Heart left ventricle (tissue), 13 donors: ENCODE results near the gene SPI1.

ENCODE experiments used
- CTCF ChIP-seq, 12 donors: fragments of 200-600 bp; sonication (generic) in 4 of 12; IDR thresholded peaks; one replicate each; pipeline versions ENCODE4 v1.5.0 to v1.8.0; 2018 to 2022; ENCODE audit warnings: antibody characterized with exemption in 12 of 12, mild to moderate bottlenecking in 5 of 12
- POLR2A ChIP-seq, 2 donors: fragments of 450-650 bp; IDR thresholded peaks; one replicate each; pipeline ENCODE4 v1.6.1; 2017; ENCODE audit warnings: antibody characterized with exemption in 2 of 2, mild to moderate bottlenecking in 2 of 2, moderate library complexity in 2 of 2
- donor health status: ischemic (EF 13 %, LVEDD 7.1; RV severe dilation, severe dysfunction).
- donor health status: DM: no; HTN: yes; CAD: no.
- donor health status: DM: no; HTN: no; CAD: no.
- donor health status: ischemic (EF 25% LVEDD 6.9; RV normal size, moderate dysfunction).
- donor health status: ischemic (EF 25% LVEDD 5.7; RV mildly dilated, moderate dysfunction).
- donor health status: ischemic (EF 35%, LVEDD 5.7; RV mildly dilated, moderate dysfunction).
- donor health status: nonischemic (EF 11% LVEDD 7.7; RV severe dilation, severe dysfunction).
- donor health status: DM: yes; HTN: yes; CAD: no.
- donor health status: PGD.
- donor health status: ischemic (EF 29% LVEDD 5.4; RV normal size, mild dysfunction).
- donor health status: nonischemic (EF 23%, LVEDD 6.1; RV moderate dilation, normal function).

- TF ChIP-seq CTCF (IDR thresholded peaks at IDR 0.05) (no peak), POLR2A (IDR thresholded peaks at IDR 0.05) (peak in 1 of 2 donors; percentile 36)
These were observed 16.2 kb upstream of the SPI1 start for GRCh38 chr11:47394322-47395222.
